Gastrocnemius medialis (tissue), 4 donors: ENCODE measurements around the gene IL1B.

Experiments used
- POLR2A ChIP-seq, 2 donors: fragments of 450-650 bp; IDR thresholded peaks; one replicate each; pipeline ENCODE4 v1.6.1; 2017; ENCODE audit warnings: antibody characterized with exemption in 2 of 2, mild to moderate bottlenecking in 2 of 2, moderate library complexity in 2 of 2
- TF ChIP-seq, protein P1 (sequence below), 5 experiments: fragments of 450-650 bp in 3 of 5; fragments of 200-600 bp in 2 of 5; sonication (generic) in 2 of 5; IDR thresholded peaks in 4 of 5; conservative IDR thresholded peaks in 1 of 5; 1 replicate in 4 of 5; 2 replicates in 1 of 5; pipeline ENCODE4 v1.5.1; 2016 to 2019; ENCODE audit warnings: antibody characterized with exemption in 5 of 5, mild to moderate bottlenecking in 3 of 5, moderate library complexity in 3 of 5

DNA sequence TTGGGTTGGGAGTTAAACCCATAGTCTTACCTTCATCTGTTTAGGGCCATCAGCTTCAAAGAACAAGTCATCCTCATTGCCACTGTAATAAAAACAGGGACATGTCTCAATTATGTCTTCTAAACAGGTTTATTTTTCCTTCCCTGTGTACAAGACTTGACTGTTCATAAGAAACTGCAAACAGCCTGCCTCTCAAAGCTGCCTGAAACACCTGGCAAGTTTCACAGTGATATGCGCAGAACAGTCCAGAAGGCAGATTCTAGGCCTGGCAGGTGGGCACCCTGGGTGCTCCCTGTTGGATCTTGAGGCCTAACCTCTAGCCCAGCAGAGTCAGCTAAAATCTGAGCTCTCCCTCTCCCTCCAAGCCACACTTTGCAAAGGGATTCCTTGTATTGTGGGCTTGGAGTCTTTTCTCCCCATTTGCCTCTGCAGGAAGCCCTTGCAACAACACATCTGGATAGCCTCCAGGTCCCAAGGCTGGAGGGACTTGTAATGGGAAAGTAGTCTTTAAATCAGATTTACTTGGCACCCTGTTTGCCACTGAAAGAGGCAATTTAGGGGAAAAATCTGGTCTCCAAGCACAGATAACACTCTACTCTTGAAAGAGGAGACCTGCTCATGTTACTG is 930 bp downstream of the IL1B start:
- TF ChIP-seq POLR2A (IDR thresholded peaks at IDR 0.05) = no peak
- TF ChIP-seq, protein P1, sequence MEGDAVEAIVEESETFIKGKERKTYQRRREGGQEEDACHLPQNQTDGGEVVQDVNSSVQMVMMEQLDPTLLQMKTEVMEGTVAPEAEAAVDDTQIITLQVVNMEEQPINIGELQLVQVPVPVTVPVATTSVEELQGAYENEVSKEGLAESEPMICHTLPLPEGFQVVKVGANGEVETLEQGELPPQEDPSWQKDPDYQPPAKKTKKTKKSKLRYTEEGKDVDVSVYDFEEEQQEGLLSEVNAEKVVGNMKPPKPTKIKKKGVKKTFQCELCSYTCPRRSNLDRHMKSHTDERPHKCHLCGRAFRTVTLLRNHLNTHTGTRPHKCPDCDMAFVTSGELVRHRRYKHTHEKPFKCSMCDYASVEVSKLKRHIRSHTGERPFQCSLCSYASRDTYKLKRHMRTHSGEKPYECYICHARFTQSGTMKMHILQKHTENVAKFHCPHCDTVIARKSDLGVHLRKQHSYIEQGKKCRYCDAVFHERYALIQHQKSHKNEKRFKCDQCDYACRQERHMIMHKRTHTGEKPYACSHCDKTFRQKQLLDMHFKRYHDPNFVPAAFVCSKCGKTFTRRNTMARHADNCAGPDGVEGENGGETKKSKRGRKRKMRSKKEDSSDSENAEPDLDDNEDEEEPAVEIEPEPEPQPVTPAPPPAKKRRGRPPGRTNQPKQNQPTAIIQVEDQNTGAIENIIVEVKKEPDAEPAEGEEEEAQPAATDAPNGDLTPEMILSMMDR (IDR thresholded peaks at IDR 0.05 in 4 of 5, conservative IDR thresholded peaks at IDR 0.05 in 1 of 5) = no peak
